Activated CD8-positive, alpha-beta memory T cell treated with anti-CD3 and anti-CD28 coated beads for 4 hours (primary cell): Measurements from ENCODE around the gene WDR82.

Experiments used
- DNase-seq, 2 donors: peaks; one replicate each; pipeline ENCODE4 v3.0.0-alpha.2; 2020; ENCODE audit warnings: low read depth in 2 of 2

WDR82 gene

DNA sequence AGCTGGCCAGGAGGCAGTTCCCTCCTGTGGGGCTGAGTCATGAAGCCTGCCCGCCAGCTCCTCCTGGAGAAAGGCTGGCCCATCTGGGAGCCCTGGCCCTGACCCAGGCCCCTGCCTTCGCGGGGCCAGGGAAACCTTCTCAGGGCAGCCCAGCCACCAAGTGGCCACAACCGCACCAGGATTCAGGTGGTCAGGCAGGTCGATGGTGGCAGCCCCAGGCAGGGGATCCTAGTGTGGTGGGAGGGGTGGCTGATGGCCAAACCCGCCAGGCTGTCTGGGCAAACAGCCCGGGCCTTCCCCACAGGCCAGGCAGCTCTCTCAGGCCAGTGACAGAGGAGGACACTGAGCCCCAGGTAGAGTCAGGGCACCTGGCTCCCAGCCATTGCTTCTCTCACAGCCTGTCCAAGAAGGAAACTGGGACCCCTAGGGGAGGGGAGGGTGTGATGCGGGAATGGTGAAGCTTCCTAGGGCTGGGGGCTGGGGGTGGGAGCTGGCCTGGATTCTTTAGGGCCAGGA, 40.7 kb downstream of the WDR82 start:
- no peak for DNase-seq

DNA sequence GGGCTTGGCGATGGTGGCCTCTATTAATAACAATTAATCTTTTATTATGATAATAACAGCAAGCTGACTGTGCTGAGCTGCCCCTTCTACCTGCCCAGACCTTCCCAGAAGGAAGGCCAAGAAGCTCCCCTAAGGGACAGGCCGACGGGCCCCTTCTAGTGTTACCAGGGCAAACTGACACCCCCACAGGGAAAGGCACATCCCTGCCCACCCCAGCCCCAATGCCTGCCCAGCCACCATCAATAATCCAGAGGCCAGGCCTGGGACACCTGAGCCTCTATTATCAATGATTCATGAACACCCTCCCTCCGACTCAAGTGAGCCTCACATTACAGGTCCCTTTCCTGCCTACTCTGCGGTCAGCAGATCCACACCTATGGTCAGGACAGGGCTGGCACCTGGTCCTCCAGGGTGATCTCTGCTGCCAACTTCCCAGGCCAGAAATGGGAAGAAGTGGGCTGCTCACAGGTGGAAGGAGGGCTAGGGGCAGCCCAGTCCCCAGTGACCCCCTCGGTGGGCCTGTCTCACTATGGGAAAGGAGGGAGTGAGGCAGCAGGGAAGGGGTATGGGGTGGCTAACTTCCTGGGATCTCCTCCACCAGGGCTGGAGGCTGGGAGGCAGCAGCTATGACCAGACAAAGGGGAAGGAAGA, 41.3 kb downstream of the WDR82 start:
- DNase-seq: no peak

DNA sequence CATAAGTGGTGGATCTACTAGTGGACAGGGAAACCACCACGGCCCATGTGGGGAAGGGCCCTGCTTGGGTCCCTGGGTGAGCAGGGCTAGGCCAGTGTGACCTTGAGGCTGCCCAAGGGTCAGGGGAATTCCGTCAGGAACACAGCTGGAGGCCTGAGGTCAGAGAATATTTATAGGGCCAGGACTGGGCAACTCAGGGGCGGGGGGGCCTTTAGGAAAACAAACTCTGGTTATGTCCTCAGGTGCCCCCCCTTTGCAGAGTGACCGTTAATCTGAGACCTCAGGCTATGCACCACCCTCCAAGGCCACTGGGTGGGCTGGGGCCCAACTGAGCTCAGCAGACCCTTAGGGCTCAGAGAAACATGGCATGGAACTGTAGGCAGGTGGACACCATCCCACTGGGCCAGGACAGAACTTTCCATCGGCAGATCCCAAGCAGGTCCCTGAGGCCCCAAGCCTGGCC, 42.0 kb downstream of the WDR82 start:
- DNase-seq: no peak

DNA sequence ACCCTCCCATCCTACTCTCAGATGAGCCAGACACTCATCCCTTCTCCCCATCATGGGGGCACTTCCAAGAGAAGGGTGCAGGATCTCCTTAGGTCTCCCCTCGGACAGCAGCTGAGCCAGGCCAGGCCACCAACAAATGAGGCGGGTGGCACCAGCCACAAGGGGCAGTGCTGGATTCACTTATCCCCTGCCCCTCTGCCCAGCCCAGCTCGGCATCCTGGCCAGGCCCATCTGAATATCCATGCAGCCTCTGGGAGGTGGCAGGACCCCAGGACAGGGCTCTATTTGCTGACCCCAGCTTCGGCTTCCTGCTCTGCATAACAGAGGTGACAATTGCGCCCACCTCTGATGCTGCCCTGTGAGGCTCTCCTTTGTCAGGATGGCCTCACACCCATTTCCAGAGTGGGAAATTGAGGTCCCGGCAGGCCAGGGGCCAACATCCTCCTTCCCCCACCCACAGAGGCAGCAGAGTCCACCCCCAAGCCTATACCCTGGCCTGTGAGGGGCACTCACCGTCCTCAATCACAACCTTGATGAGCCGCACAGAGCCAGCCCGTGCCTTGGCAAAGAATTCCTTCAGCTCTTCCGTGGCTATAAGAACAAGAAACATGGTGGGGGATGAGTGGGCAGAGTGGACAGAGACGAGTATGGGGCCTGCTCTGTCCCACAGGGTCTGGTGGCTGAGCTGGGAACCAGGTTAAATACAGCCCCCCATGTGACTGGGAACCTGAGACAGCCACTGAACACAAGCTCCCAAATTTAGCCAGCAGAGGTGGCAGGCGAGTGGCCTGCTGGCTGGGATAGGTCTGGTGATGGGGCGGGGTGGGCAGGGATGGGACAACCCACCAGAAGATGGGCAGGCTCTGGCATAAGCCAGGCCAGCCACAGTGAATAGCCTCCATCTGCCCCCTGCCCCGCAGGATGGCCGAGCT, 43.7 kb downstream of the WDR82 start:
- no peak for DNase-seq

DNA sequence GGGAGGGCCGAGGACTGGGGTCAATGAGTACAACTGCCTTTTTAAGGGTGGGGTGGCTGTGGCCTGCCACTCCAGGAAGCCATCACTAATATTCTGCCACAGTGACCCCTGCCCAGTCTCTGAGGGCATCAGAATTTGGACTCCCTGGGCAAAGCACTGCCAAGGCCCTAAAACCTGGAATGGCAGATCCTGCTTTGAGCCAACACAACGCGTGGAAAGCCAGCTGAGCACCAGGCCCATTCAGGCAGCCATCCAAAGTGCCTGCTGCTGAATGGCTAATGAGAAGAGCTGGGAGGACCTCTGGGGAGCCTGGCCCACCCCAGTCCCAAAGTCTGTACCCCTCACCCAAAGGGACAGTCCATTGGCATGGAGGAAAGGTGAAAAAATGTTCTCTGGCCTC, 44.5 kb downstream of the WDR82 start:
- DNase-seq: no peak

DNA sequence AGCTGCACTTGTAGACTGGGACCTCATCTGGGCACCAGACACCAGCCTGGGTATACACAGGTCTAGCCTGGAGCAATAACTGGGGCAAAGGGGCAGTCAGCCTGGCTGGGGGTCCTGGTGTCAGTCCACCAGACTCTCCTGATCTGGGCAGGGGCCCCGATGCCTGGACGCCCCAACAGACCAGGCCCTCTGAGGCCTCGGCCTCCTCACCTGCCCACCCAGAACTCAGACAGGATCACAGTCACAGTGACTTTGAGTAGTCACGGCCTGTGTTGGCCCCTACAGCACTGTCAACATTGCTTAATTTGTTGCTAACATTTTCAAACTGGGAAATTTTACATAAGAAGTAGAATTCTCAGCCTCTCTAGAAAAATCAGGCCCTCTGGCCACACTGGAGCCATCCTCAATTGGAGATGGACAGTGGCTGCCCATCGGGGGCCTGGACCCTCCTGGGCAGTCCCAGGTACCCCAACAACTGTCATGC, 45.3 kb downstream of the WDR82 start:
- DNase-seq: no peak

DNA sequence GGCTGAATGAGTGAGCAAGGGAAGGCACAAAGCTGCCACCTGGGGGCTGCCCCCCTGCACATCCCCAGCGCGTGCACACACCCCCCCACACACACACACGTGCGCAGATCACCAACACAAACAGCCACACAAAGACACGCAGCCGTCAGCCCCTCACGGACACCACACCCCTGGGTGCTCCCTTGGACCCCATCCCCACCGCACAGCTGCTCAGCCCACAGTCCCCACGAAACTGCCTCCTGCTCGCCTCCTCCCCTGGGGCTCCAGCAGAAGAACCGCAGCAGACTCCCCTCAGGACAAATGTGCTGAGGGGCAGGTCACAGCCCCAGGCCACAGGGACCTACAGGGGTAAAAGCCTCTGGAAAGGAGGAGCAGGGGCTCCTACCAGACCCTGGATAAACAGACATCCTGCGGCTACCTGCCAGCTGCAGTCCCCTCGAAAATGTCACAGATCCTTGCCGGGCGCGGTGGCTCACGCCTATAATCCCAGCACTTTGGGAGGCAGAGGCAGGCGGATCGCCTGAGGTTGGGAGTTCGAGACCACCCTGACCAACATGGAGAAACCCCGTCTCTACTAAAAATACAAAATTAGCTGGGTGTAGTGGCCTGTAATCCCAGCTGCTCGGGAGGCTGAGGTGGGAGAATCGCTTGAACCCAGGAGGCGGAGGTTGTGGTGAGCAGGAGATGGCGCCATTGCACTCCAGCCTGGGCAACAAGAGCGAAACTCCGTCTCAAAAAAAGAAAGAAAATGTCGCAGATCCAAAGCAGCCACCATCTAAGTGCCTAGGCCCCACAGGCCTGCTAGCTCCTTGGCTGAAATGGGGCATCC, 46.0 kb downstream of the WDR82 start:
- DNase-seq: no peak

DNA sequence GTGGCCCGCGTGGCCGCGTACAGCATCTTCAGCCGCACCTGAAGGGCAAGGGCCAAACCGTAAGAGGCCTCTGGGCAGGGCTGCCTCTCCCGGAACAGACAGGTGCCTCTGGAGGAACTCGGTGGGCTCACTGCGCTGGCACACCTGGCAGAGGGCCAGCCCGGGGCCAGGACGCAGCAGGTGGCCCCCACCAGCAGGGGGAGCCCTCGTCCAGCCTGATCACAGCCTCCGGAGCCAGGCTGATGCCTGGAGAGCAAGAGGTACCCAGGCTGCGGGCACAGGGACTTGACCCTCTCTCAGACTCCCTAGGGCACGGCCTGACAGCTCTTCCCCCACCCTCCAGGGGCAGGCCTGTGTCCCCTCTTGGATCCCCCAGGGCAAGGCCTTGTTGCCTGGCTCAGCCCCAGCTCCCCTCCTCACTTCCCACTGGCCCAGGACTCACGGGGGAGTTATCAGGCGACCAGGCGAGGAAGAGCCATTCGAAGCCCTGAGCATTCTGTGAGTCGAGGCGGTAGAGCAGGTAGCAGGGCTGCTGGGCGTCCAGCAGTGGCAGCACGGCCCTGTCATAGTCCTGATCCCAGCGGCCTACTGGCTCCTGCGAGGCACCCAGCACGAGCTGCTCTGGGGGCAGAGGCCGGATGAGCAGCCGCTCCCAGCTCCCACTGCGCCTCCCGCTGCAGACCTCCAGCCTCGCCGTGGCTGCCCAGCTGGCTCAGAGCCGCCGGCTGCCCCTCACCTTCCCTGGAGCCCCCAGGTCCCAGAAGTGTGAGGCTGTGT, 46.8 kb downstream of the WDR82 start:
- DNase-seq: peak; percentile 68 to 77

DNA sequence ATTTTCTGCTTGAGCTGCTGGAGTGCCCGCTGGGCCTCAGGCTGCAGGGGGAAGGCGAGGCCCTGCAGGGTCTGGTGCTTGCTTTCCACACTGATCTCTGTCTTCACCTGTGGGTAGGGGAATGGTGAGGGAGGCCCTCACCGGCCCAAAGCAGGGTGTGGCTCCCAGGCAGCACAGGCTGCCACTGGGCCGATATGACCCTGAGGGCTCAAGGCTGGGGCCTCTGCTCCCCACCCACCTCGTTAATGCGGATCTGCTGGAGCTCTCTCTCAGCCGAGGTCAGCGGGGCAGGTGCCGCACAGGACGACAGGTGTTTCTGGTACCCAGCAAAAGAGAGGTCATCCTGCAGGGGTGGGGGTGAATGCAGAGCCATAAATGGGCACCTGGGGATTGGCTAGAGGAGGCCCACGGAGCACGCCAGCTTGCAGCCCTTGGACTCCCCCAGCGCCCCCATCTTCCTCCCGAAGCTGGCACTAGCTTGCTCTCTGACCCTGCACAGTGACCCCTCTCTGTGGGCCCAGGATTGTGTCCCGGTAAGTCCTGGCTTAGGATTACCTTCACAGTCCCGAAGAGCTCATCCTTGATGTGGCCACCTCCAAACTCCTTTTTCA, 47.5 kb downstream of the WDR82 start:
- no peak for DNase-seq

DNA sequence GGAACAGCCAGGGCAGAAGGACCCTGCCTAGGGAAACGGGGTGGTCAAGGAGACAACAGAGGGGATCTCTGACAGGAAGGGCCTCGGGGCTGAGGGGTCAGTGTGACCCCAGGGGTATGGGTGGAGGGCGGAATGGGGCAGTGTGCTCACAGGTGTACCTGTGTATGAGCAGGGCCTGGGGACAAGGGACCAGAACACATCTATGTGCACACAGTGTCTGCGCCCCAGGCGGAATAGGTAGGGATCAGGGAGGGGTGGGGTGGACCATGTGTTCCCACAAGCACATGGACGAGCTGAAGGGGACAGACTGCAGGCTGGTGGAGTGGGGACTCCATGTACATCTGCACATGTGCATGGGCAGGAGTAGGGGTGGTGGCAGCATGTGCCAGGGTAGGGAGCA, 48.0 kb downstream of the WDR82 start:
- DNase-seq: no peak

DNA sequence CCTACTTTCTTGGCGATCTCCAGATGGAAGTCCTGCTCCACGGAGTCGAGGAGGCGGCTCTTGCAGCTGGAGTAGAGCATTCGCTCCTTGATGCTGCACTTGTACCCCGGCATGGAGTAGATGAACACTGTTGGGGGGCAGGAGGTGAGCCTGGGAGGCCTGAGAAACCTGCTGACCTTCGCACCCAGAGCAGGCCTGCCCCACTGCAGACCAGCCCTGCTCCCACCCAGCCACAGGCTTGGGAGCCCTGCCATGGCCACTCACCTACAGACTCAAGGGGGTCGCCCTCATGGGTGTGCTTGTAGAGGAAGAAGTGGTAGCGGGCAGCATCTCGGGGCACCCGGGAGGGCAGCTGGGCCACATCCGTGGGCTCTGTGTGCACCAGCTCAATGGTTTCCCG, 48.8 kb downstream of the WDR82 start:
- no peak for DNase-seq

DNA sequence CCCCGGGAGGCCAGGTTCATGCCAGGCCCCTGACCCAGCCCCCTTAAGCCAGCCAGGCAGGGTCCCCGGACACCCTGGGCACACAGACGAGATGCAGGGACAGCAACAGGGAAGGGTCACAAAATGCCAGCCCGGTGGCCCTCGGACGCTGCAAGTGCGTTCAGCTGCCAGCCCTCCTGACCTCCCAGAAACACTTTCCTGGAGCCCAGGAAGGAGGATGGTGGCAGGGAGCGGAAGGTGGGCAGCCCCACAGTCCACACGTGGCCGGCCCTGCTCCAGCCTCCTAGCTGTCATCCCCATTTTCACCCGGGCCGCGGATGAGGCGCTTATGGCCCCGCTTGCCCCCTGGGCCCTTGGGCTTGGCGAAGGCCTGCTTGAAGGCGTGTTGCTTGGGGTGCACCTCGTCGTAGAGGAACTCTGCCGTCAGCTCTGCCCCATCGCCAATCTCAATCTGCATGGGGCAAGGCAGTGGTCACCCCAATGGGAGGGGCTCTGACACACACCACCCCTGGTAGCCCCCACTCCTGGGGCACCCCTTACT, 49.6 kb downstream of the WDR82 start:
- no peak for DNase-seq

DNA sequence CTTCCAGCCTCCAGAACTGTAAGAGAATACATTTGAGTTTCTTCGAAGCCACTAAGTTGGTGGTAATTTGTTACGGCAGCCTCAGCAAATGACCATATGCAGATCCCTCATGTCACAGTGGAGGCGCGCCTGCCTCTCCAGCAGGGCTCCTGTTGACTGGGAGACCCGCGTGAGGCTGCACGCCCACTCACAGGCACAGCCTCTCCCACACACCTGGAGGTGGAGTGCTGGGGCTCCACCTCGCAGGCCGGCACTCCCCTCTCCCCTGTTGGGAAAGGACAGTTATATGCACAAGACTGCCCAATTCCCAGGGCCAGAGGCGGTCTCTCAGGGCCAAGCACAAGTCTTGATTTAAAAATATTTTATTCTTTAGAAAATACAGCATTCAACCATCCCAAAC, 50.2 kb downstream of the WDR82 start:
- no peak for DNase-seq

DNA sequence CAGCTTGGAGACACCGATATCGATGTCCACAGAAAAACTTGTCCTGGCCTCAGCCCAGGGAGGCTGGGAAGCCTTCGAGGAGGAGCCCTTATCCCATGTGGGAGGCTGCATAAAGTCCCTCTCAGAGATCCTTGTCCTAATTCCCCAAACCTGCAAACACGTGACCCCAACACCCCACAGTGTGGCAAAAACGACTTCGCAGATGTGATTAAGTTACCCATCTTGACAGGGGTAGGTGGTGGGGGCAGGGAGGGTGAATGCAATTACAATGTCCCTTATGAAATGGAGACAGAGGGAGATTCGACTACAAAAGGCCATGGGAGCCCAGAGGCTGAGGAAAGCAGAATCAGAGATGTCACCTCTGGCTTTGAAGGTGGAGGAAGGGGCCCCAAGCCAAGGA, 50.7 kb downstream of the WDR82 start:
- DNase-seq: no peak

DNA sequence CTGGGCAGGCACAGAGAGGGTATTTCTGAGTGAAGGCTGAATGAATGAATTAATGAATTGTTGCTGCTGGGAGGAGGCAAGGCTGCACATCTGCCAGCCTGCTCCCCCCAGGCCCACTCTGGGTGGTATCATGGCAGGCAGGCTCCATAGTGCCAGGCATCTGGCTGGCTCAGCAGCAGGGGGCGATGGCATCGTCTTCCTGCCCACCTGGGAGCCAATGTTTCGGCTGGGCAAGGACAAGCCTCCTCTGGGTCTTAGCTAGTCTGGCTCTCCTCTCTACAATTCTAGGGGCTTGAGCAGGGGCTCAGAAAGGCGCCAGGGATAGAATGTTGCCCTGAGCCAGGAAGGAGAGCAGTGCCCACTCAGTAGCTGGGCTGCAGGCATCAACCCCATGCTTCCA, 51.3 kb downstream of the WDR82 start:
- no peak for DNase-seq

DNA sequence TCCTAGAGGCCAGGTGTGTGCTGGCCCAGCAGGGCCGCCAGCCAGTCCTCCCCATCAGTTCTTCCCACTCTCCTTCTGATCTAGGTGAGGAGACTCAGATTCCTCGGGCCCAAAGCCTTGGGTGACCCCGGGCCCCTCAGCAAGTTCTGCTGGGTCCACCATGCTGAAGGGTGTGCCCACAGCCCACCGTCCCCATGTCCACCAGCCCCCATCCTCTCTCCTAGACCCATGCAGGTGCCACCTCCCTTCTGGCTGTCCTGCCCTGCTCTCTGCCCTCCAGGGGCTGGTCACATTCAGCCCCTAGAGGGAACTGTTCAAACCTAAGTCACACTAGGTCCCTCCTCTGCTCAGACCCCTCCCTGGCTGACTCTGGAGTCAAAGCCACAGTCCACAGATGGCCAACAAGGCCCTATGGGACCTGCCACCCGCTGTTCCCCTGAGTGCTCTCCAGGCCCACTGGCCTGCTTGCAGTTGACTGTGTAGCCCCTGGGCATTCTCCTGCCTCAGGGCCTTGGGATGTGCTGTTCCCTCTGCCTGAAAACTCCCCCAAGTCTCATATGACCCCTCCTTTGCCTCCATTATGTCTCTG, 52.1 kb downstream of the WDR82 start:
- no peak for DNase-seq

DNA sequence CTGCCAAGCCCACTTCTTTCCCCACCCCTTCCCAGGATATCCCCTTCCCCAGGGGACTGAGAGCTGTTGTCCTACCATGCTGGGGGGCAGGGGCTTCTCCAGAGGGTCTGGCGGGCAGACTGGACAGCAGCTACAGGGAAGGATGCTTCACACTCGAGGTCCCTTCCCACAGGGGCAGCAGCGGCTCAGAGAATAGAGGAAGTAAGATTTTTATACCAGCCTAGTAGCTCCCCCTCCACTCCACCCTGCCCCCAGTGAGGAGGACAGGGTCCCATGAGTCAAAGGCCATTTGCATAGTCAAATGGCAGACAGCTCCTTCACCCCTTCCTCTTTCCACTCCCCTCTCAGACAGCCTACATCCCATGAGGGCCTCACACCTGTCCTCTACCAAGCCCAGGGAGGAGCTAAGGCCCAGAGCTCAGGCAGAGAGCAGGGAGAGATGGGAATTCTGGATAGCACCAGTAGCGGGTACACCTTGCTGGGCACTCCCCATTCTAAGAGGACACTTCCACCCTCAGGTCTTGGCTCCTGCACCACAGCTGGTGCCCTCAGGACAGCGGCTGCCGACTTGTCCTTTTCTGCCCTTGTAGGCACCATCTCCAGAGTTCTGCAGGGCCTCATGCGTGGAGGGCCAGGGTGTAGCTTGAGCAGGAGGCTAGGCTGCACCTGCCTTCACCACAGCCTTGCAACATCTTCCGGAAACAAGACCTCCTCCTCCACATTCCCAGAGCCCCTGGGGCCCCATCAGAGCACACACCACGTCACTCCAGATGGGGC, 52.8 kb downstream of the WDR82 start, which contains the start of gene TLR9:
TSS of gene TLR9 (minus strand) at position 194 of the 777 bp plus-strand sequence. CDS start at position 78, 116 bp downstream.
- DNase-seq: no peak

DNA sequence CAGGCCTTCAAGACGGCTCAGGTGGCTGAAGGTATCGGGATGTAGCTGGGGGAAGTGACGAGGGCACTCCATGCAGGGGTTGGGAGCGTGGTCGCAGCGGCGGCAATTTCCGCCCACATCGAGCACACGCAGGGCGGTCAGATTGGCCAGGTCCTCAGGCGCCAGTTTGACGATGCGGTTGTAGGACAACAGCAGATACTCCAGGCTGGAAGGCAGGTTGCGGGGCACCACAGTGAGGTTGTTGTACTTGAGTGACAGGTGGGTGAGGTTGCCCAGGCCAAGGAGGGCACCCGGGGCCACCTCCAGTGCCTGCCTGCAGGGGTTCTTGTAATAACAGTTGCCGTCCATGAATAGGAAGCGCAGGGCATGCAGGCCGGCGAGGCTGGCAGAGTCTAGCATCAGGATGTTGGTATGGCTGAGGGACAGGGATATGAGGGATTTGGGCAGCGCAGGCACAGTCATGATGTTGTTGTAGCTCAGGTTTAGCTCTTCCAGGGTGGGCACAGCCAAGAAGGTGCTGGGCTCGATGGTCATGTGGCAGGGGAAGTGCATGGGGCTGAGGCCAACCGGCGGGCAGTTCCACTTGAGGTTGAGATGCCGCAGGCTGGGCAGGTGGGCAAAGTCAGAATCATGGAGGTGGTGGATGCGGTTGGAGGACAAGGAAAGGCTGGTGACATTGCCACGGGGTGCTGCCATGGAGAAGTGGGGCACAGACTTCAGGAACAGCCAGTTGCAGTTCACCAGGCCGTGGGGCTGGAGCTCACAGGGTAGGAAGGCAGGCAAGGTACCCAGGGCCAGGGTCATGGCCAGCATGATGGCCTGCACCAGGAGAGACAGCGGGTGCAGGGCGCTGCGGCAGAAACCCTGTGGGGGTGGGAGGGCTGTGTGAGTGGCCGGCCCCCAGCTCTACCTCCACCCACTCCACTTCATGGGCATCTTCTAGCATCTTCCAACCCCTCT, 54.7 kb downstream of the WDR82 start:
- no peak for DNase-seq
